Small intestine (tissue), 7 donors: ENCODE results near the gene BMF. TPM values are rescaled to one million over a fixed set of nuclear protein-coding genes. Genes with fewer than 3 reads are reported as not detected.
A peak's percentile ranks its signal among the peaks of the same experiment; 100 is the strongest.
"Not testable (repeated sequence)": the region's sequence is repeated elsewhere in the genome, so short reads cannot be mapped to it uniquely, and the experiment has no call there.

Experiments
- DNase-seq, 2 donors: peaks; one replicate each; pipeline versions ENCODE4 v3.0.0 to v3.0.0-alpha.2; 2013
- FAIRE-seq: peaks from 2 replicates; lab custom pipeline; 2012; peaks lifted over from hg19 to GRCh38; lab: Jason Lieb, UNC
- H3K27ac ChIP-seq, 3 donors: one replicate each; pipeline ENCODE4 v1.5.1; 2013; ENCODE audit warnings: low read length in 2 of 3, mild to moderate bottlenecking in 2 of 3, control low read depth in 1 of 3, inconsistent platforms in 1 of 3, low read depth in 1 of 3, moderate library complexity in 1 of 3
- H3K27me3 ChIP-seq, 3 donors: one replicate each; pipeline ENCODE4 v1.6.1; 2013; ENCODE audit warnings: low read length in 3 of 3, inconsistent platforms in 1 of 3; ENCODE audit not compliant: control insufficient read depth in 3 of 3, insufficient read depth in 3 of 3
- H3K36me3 ChIP-seq, 3 donors: one replicate each; pipeline ENCODE4 v1.6.1; 2013; ENCODE audit warnings: low read length in 3 of 3, inconsistent platforms in 1 of 3, low read depth in 1 of 3, mild to moderate bottlenecking in 1 of 3, moderate library complexity in 1 of 3; ENCODE audit not compliant: control insufficient read depth in 3 of 3, insufficient read depth in 2 of 3
- H3K4me1 ChIP-seq, 3 donors: one replicate each; pipeline ENCODE4 v1.6.1; 2013; ENCODE audit warnings: low read length in 2 of 3, inconsistent platforms in 1 of 3, low read depth in 1 of 3, mild to moderate bottlenecking in 1 of 3, moderate library complexity in 1 of 3; ENCODE audit not compliant: control insufficient read depth in 3 of 3, insufficient read depth in 2 of 3
- H3K4me3 ChIP-seq, 3 donors: one replicate each; pipeline ENCODE4 v1.5.1; 2013; ENCODE audit warnings: low read length in 3 of 3, control low read depth in 1 of 3, inconsistent platforms in 1 of 3, low read depth in 1 of 3, mild to moderate bottlenecking in 1 of 3, moderate library complexity in 1 of 3
- H3K9me3 ChIP-seq, 2 donors: one replicate each; pipeline ENCODE4 v1.6.1; 2013; ENCODE audit warnings: low read depth in 1 of 2, low read length in 1 of 2; ENCODE audit not compliant: control insufficient read depth in 2 of 2, insufficient read depth in 1 of 2
- WGBS, 3 donors: extraction: QIAGEN DNeasy Blood & Tissue Kit; methylation state at CpG; one replicate each; pipeline ENCODE4 v1.1.7; 2013; 5-methylcytosine and 5-hydroxymethylcytosine counted together
- polyA plus RNA-seq, 4 donors: library from polyadenylated mRNA; stranded (reverse) in 3 of 4; unstranded in 1 of 4; fragments of 200-250 nt in 3 of 4; fragments of 120-200 nt in 1 of 4; gene quantifications; one replicate each; pipeline versions ENCODE4 v1.2.1 to v1.2.3, GENCODE V29; 2013
- donor health status: healthy with polysubstance abuse.
- donor health status: control.
- donor health status: control.
- donor health status: Bipolar disorder and iron deficiency.
- donor health status: healthy.

BMF gene
- polyA plus RNA-seq, 4 donors, result 4.4 to 19.2 (median 14.0) TPM

DNA sequence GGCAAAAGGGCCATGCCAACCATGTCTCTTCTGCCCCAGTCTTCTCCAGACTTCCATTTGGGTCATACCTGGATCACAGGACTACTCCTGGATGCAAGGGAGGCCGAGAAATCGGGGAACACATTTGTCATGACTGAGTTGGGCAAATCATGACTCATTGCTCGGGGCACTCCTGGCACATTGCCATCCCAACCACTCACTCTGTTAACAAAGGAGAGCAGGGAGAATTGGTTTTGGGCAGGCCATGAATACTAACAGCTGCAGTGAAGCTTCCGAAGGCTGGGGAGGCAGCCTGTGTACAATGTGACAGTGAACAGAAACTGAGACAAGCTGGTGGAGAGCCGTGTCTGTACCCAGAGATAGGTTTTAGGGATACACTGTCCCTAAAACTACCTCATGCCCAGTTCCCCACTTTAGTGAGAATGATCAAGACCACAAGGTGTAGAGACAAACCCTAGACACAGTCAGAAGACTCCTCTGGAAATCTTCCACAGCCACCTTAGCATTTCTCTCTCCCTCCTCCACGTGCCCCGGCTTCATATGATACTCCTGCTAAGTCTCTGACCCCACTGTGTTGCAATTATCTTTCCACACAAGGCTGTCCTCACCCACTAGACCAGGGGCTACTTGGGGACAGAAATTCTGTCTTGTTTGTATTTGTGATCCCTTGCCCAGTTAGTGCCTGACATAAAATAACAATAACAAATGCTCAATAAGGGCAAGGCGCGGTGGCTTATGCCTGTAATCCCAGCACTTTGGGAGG is 41.7 kb upstream of the BMF start:
- FAIRE-seq (no peak), DNase-seq (no peak)
- H3K27ac ChIP-seq, result no peak overlapping the region

DNA sequence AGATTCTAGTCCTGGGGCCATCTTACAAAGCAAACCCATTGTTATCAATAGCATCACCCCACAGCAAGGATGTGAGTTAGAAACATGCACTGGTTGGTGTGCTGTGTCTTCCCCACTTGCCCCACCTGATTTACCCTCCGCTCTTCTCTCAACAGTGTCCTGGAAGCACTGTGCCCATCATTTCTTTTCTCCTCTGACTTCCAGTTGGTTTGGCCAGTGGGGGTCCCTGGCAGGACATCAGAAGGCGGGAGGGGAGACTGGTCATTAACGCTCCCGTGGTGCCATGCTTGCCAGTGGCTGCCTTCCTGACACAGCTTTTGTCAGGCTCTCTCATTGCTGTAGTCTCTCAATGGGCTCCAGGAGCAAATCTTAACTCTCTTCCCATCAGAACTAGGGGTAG is 40.7 kb upstream of the BMF start:
- H3K27ac ChIP-seq, result no peak overlapping the region
- WGBS, 3 donors, result 93 to 99% (median 94%) methylated on average over 4 of the region's 4 CpGs
- no peaks in the 10 kb centered on the region for H3K36me3 ChIP-seq
- H3K4me3 ChIP-seq, result no peak overlapping the region
- H3K27me3 ChIP-seq, result no peaks in the 10 kb centered on the region
- no peak for FAIRE-seq
- peaks cover 0 to 2% of the 10 kb centered on the region in 2 donors for H3K9me3 ChIP-seq
- DNase-seq, result no peak
- no peaks in the 10 kb centered on the region for H3K4me1 ChIP-seq

More for the DNA sequence above, 41.7 kb upstream of the BMF start:
- Histone ChIP-seq H3K36me3 (no peaks in the 10 kb centered on the region), H3K27me3 (no peaks in the 10 kb centered on the region), H3K4me1 (peaks cover 0 to 2% (median 0%) of the 10 kb centered on the region in 3 donors), H3K9me3 (peaks cover 0 to 2% of the 10 kb centered on the region in 2 donors), H3K4me3 (no peak overlapping the region)
- 65 to 69% (median 68%) methylated on average over 9 of the region's 9 CpGs for WGBS, 3 donors

DNA sequence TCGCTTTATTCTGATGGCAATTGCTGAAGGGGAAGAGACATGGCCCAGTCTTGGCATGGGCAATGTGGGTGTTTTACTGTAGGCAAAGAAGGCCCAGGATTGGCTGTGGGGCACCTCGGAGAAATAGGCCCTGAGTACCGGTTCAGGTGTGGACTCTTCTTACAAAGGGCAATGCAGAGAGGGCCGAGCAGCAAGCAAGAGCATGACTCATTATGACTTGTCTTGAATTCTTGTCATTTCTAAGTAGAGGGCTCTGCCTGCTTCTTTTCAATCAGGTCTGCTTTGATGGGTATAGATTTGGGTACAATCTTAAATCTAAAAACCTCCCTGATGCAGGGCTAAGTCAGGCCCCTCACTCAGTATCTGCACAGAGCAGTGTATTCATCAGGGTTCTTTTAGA is 37.4 kb upstream of the BMF start:
- no peaks in the 10 kb centered on the region for H3K27me3 ChIP-seq
- FAIRE-seq, result no peak

DNA sequence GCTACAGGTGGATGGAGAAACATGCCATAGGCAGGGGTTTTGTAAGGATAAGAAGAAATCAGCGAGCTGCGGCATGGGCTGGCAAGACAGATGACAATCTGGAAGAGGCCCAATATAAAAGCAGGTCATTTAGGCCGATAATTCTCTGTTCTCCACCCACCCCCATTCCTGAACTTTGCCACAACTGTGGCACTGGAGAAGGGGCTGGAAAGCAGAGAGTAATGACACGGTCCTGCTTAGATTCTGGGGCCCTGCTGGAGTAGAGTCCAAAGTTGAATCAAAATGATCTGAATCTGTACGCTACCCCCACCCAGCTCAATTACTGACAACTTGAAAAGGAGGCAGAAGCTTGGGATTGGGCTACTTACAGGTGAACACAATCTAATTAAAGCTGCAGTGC is 33.7 kb upstream of the BMF start:
- H3K36me3 ChIP-seq, result no peaks in the 10 kb centered on the region
- DNase-seq (peak; percentile 27 to 34), FAIRE-seq (no peak)
- H3K4me1 ChIP-seq, result peaks cover 0 to 9% (median 2%) of the 10 kb centered on the region in 3 donors
- no peaks in the 10 kb centered on the region for H3K27me3 ChIP-seq
- H3K9me3 ChIP-seq, result no peaks in the 10 kb centered on the region
- no peak overlapping the region for H3K27ac ChIP-seq
- H3K4me3 ChIP-seq, result no peak overlapping the region
- WGBS, 3 donors, result 13 to 66% (median 46%) methylated on average over 5 of the region's 5 CpGs

More for the DNA sequence above, 37.4 kb upstream of the BMF start:
- 71 to 89% (median 88%) methylated on average over 4 of the region's 4 CpGs for WGBS, 3 donors
- DNase-seq, result no peak
- no peak overlapping the region for H3K4me3 ChIP-seq
- no peak overlapping the region for H3K27ac ChIP-seq
- H3K9me3 ChIP-seq, result peaks cover 0 to 2% of the 10 kb centered on the region in 2 donors
- no peaks in the 10 kb centered on the region for H3K36me3 ChIP-seq
- peaks cover 0 to 9% (median 2%) of the 10 kb centered on the region in 3 donors for H3K4me1 ChIP-seq

DNA sequence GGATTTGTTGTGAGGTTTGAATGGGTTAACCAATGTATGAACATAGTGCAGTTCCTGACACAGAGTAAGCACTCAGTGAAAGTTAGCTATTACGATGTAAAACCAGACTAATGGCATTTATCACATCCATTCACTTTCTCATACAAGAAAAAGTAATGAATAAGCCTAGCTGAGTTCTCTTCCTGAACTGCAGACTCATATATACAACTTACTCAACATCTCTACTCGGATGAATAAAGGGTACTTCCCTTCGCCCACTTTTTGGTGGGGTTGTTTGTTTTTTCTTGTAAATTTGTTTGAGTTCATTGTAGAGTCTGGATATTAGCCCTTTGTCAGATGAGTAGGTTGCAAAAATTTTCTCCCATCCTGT is 29.5 kb upstream of the BMF start:
- DNase-seq, H3K4me3 ChIP-seq, H3K27ac ChIP-seq, H3K9me3 ChIP-seq, H3K27me3 ChIP-seq, H3K4me1 ChIP-seq, H3K36me3 ChIP-seq, FAIRE-seq: not testable (repeated sequence)
- 44 to 74% (median 48%) methylated on average over 3 of the region's 3 CpGs for whole genome bisulfite sequencing, 3 donors

DNA sequence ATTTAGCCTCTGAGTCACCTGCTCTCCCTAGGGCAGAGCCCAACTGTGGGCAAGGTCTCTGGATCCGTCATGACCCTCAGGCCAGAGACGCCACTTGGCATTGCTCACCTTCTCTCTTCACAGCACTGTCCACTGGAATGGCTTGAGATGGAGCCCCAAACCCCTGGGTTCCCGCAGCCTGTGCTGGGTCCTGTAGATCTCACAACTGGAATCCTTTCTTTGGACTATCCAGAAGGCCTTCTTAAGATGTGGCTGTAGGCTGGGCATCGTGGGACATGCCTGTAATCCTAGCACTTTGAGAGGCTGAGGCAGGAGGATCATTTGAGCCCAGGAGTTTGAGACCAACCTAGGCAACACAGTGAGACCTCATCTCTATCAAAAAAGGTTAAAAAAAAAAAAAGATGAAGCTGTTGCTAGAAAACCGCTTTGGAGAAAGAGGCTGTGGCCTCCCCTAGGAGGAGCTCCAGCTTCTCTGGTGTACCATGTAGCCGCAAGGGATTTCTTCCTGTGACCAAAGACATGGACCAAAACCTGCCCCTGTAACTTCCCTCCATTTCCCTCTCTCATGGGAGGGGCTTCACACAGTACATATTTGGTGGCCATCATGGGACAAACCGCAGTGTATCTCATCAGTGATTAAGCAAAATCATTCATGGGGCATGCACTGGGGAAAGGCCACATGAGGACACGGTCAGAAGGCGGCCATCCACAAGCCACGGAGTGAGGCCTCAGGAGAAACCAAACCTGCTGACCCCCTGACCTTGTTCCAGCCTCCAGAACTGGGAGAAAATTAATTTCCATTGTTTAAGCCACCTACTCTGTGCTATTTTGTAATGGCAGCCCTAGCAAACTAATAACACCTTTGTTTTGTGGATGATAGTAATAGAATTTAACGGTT is 28.9 kb upstream of the BMF start:
- no peak overlapping the region for H3K4me3 ChIP-seq
- H3K4me1 ChIP-seq, result peaks cover 0 to 8% (median 2%) of the 10 kb centered on the region in 3 donors
- H3K36me3 ChIP-seq, result no peaks in the 10 kb centered on the region
- no peak for FAIRE-seq
- WGBS, 3 donors, result 85 to 96% (median 94%) methylated on average over 11 of the region's 11 CpGs
- H3K27me3 ChIP-seq, result no peaks in the 10 kb centered on the region
- H3K9me3 ChIP-seq, result no peaks in the 10 kb centered on the region
- no peak overlapping the region for H3K27ac ChIP-seq
- DNase-seq, result no peak

DNA sequence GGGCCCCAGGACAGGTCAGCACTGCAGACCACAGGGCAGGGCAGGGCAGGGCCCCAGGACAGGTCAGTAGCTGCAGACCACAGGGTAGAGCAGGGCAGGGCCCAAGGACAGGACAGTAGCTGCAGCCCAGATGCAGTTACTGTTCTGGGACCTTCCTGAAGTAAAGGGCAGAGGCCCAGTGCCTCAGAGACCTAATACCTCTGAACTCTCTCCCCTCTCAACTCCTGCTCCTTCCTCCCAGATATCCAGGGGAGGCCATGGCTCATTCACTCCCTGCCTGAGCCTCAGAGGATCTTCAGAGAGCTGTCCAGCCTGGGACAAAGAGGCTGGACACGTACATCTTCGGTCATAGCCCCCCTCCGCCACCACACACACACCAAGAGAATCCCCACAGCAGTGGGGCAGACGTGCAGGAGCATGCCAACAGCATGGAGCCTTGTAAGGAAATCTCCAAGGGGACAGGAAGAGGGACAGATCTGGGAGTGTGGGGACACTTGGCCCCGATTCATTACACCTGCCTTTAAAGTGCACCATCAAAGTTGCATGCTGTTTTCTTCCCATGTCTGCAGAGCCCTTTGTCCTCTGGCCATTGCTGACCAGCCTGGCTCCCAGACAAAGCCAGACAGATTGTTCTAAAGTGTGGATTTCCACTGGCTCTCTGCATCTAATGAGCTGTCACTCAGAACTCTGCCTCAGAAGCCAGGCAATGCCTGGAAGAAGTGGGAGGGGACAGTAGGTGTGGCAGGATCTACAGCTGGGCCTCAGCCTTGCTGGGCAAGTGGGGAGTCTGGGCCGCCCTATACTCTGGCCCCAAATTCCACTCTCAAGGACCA is 28.0 kb upstream of the BMF start:
- Histone ChIP-seq H3K4me1 (no peaks in the 10 kb centered on the region), H3K36me3 (no peaks in the 10 kb centered on the region), H3K27ac (no peak overlapping the region), H3K4me3 (no peak overlapping the region), H3K9me3 (no peaks in the 10 kb centered on the region), H3K27me3 (no peaks in the 10 kb centered on the region)
- DNase-seq, result no peak
- 76 to 89% (median 81%) methylated on average over 6 of the region's 6 CpGs for WGBS, 3 donors
- FAIRE-seq, result no peak
